ENCODE data around the gene MSL3B.

Gene MSL3B

DNA sequence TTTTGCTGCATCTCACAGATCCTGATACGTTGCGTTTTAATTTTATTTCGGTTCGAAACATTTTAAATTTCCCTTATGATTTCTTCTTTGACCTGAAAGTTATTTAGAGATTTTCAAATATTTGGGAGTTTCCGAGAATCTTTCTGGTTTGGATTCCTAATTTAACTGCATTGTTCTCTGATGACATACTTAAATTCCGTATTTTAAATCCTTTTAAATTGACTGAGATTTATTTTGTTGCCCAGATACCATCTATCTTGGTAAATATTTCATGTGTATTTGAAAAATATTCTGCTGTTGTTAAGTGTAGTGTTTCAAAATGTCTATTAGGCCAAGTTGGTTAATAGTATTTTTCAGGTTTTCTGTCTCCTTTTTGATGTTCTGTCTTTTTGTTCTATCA is 52.3 kb downstream of the MSL3B start:
- no peak for DNase-seq

Measured in stimulated activated CD4-positive, alpha-beta T cell treated with anti-CD3 and anti-CD28 coated beads, Interleukin-1b, Interleukin-23, amount 100 ng/mL, for 48 hours (primary cell).